Measurements from ENCODE around the gene SFRP2. TPM values are rescaled to one million over a fixed set of nuclear protein-coding genes. Genes with fewer than 3 reads are reported as not detected.

SFRP2 gene, protein sequence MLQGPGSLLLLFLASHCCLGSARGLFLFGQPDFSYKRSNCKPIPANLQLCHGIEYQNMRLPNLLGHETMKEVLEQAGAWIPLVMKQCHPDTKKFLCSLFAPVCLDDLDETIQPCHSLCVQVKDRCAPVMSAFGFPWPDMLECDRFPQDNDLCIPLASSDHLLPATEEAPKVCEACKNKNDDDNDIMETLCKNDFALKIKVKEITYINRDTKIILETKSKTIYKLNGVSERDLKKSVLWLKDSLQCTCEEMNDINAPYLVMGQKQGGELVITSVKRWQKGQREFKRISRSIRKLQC
- total RNA-seq (10 to 100 TPM in 3 of 5 donors, 1 to 10 TPM in 1, not detected in 1; 6.7 to 40.0 (median 14.1) TPM), polyA plus RNA-seq (1 to 10 TPM in 2 of 3 donors, not detected in 1; 1.2 to 2.7 TPM)
- long read RNA-seq, donor 1, transcript SFRP2-201 (3 exons, 2,032 nt), result major isoform, 30 of 39 reads
- long read RNA-seq, donor 1, partial matches to known transcripts, result 9 of 39 reads
- long read RNA-seq, donor 1, other reads (novel, unspliced or antisense), result 0 of 39 reads
- long read RNA-seq, donor 2, partial matches to known transcripts, result 0 of 2 reads
- long read RNA-seq, donor 2, other reads (novel, unspliced or antisense), result 0 of 2 reads
- long read RNA-seq, donor 3, transcript SFRP2-201 (3 exons, 2,032 nt), result major isoform, 11 of 11 reads
- long read RNA-seq, donor 3, partial matches to known transcripts, result 0 of 11 reads
- long read RNA-seq, donor 3, other reads (novel, unspliced or antisense), result 0 of 11 reads
- long read RNA-seq, donor 4, partial matches to known transcripts, result 0 of 4 reads
- long read RNA-seq, donor 4, other reads (novel, unspliced or antisense), result 0 of 4 reads
- long read RNA-seq, donor 5, transcript SFRP2-201 (3 exons, 2,032 nt), result major isoform, 78 of 120 reads
- long read RNA-seq, donor 5, partial matches to known transcripts, result 42 of 120 reads
- long read RNA-seq, donor 5, other reads (novel, unspliced or antisense), result 0 of 120 reads
- long read RNA-seq, donor 6, transcript SFRP2-201 (3 exons, 2,032 nt), result major isoform, 34 of 34 reads
- long read RNA-seq, donor 6, partial matches to known transcripts, result 0 of 34 reads
- long read RNA-seq, donor 6, other reads (novel, unspliced or antisense), result 0 of 34 reads
- long read RNA-seq, donor 7, transcript SFRP2-201 (3 exons, 2,032 nt), result major isoform, 42 of 42 reads
- long read RNA-seq, donor 7, partial matches to known transcripts, result 0 of 42 reads
- long read RNA-seq, donor 7, other reads (novel, unspliced or antisense), result 0 of 42 reads
- long read RNA-seq, donor 8, transcript SFRP2-201 (3 exons, 2,032 nt), result major isoform, 20 of 20 reads
- long read RNA-seq, donor 8, partial matches to known transcripts, result 0 of 20 reads
- long read RNA-seq, donor 8, other reads (novel, unspliced or antisense), result 0 of 20 reads
- long read RNA-seq, donor 9, transcript SFRP2-201 (3 exons, 2,032 nt), result major isoform, 30 of 37 reads
- long read RNA-seq, donor 9, partial matches to known transcripts, result 7 of 37 reads
- long read RNA-seq, donor 9, other reads (novel, unspliced or antisense), result 0 of 37 reads
- long read RNA-seq, donor 10, transcript SFRP2-201 (3 exons, 2,032 nt), result major isoform, 5 of 5 reads
- long read RNA-seq, donor 10, partial matches to known transcripts, result 0 of 5 reads
- long read RNA-seq, donor 10, other reads (novel, unspliced or antisense), result 0 of 5 reads

DNA sequence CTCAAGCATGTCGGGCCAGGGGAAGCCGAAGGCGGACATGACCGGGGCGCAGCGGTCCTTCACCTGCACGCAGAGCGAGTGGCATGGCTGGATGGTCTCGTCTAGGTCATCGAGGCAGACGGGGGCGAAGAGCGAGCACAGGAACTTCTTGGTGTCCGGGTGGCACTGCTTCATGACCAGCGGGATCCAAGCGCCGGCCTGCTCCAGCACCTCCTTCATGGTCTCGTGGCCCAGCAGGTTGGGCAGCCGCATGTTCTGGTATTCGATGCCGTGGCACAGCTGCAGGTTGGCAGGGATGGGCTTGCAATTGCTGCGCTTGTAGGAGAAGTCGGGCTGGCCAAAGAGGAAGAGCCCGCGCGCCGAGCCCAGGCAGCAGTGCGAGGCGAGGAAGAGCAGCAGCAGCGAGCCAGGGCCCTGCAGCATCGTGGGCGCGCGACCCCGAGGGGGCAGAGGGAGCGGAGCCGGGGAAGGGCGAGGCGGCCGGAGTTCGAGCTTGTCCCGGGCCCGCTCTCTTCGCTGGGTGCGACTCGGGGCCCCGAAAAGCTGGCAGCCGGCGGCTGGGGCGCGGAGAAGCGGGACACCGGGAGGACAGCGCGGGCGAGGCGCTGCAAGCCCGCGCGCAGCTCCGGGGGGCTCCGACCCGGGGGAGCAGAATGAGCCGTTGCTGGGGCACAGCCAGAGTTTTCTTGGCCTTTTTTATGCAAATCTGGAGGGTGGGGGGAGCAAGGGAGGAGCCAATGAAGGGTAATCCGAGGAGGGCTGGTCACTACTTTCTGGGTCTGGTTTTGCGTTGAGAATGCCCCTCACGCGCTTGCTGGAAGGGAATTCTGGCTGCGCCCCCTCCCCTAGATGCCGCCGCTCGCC, at the start of gene SFRP2:
SFRP2 (minus strand) TSS at position 671 of the 864 bp plus-strand sequence; CDS start at position 423, 248 bp downstream.
- 1 to 6% (median 4%) methylated on average over 54 to 72 of the region's 72 CpGs for WGBS, 5 donors
- H3K27me3 ChIP-seq, result peaks cover 23 to 88% (median 70%) of the 10 kb centered on the region in 3 donors
- peak within 1 kb of the TSS in 1 of 5 donors; percentile 59 for H3K27ac ChIP-seq
- intact Hi-C loops (cut with DNase I; ENCODE audit: low total_unique reads), result no loop called here
- no peaks in the 10 kb centered on the region for H3K36me3 ChIP-seq
- H3K9me3 ChIP-seq, result no peaks in the 10 kb centered on the region
- peak within 1 kb of the TSS; percentile 35 to 44 (median 36) for H3K4me3 ChIP-seq
- DNase-seq, result peak in 1 of 2 donors; percentile 72
- H3K4me1 ChIP-seq, result peaks cover 28 to 50% (median 41%) of the 10 kb centered on the region in 4 donors
- no peak for TF ChIP-seq POLR2A (IDR thresholded peaks at IDR 0.05)
- TF ChIP-seq, protein P1, sequence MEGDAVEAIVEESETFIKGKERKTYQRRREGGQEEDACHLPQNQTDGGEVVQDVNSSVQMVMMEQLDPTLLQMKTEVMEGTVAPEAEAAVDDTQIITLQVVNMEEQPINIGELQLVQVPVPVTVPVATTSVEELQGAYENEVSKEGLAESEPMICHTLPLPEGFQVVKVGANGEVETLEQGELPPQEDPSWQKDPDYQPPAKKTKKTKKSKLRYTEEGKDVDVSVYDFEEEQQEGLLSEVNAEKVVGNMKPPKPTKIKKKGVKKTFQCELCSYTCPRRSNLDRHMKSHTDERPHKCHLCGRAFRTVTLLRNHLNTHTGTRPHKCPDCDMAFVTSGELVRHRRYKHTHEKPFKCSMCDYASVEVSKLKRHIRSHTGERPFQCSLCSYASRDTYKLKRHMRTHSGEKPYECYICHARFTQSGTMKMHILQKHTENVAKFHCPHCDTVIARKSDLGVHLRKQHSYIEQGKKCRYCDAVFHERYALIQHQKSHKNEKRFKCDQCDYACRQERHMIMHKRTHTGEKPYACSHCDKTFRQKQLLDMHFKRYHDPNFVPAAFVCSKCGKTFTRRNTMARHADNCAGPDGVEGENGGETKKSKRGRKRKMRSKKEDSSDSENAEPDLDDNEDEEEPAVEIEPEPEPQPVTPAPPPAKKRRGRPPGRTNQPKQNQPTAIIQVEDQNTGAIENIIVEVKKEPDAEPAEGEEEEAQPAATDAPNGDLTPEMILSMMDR (IDR thresholded peaks at IDR 0.05), result no peak
- no peak for TF ChIP-seq EP300 (IDR thresholded peaks at IDR 0.05)
- no peak for TF ChIP-seq POLR2AphosphoS5 (IDR thresholded peaks at IDR 0.05)

GRCh38 chr4:153838564-153838963, 49.7 kb upstream of the SFRP2 start:
- no peaks in the 10 kb centered on the region for H3K27me3 ChIP-seq
- TF ChIP-seq, protein P1 (IDR thresholded peaks at IDR 0.05), result no peak
- TF ChIP-seq POLR2AphosphoS5 (IDR thresholded peaks at IDR 0.05) (no peak), POLR2A (IDR thresholded peaks at IDR 0.05) (no peak), EP300 (IDR thresholded peaks at IDR 0.05) (no peak)
- H3K9me3 ChIP-seq, result peaks cover 0 to 4% (median 0%) of the 10 kb centered on the region in 4 donors
- no peaks in the 10 kb centered on the region for H3K36me3 ChIP-seq
- DNase-seq, result no peak
- WGBS, 5 donors, result 30 to 70% (median 58%) methylated on average over 3 of the region's 3 CpGs
- no peaks in the 10 kb centered on the region for H3K4me1 ChIP-seq
- no peak overlapping the region for H3K27ac ChIP-seq
- intact Hi-C loops (cut with DNase I; ENCODE audit: low total_unique reads), result no loop called here
- no peak overlapping the region for H3K4me3 ChIP-seq

- H3K9me3 ChIP-seq, result no peaks in the 10 kb centered on the region
- 78 to 87% (median 81%) methylated on average over 5 of the region's 5 CpGs for WGBS, 5 donors
- H3K4me1 ChIP-seq, result no peaks in the 10 kb centered on the region
- no peak overlapping the region for H3K27ac ChIP-seq
- H3K36me3 ChIP-seq, result no peaks in the 10 kb centered on the region
- no peak overlapping the region for H3K4me3 ChIP-seq
- TF ChIP-seq POLR2AphosphoS5 (IDR thresholded peaks at IDR 0.05), result no peak
- no peak for TF ChIP-seq POLR2A (IDR thresholded peaks at IDR 0.05)
- TF ChIP-seq, protein P1 (IDR thresholded peaks at IDR 0.05), result no peak
- intact Hi-C loops (cut with DNase I; ENCODE audit: low total_unique reads), result no loop called here
- H3K27me3 ChIP-seq, result peaks cover 0 to 4% (median 0%) of the 10 kb centered on the region in 3 donors
- no peak for DNase-seq
Measured at GRCh38 chr4:153834901-153835300, 46.0 kb upstream of the SFRP2 start.

Data from stomach (tissue), 19 donors.